Gastrocnemius medialis (tissue), 4 donors: ENCODE data around the gene SEMA6D. TPM values are rescaled to one million over a fixed set of nuclear protein-coding genes. Genes with fewer than 3 reads are reported as not detected.

Source experiments
- ATAC-seq, 2 donors: fragments of 150-250 bp; one replicate each; pipeline ENCODE4 v1.9.1; 2016
- DNase-seq, 2 donors: peaks; one replicate each; pipeline ENCODE4 v3.0.0-alpha.2; 2019
- H3K27ac ChIP-seq, 4 donors: fragments of 200-600 bp; sonication (generic); 1 replicate in 1 of 4; 2 replicates in 3 of 4; pipeline ENCODE4 v1.5.1; 2016 to 2018; ENCODE audit warnings: mild to moderate bottlenecking in 2 of 4, moderate library complexity in 1 of 4
- H3K27me3 ChIP-seq, 3 donors: fragments of 200-600 bp; sonication (generic) in 2 of 3; 1 replicate in 1 of 3; 2 replicates in 2 of 3; pipeline versions ENCODE4 v1.5.1 to v1.6.0; 2016 to 2019; ENCODE audit warnings: mild to moderate bottlenecking in 1 of 3, moderate library complexity in 1 of 3
- H3K36me3 ChIP-seq, 2 donors: fragments of 200-600 bp; sonication (generic) in 1 of 2; one replicate each; pipeline ENCODE4 v1.5.1; 2017 to 2018
- H3K4me1 ChIP-seq, 2 donors: fragments of 200-600 bp; sonication (generic) in 1 of 2; one replicate each; pipeline ENCODE4 v1.5.1; 2016 to 2017; ENCODE audit warnings: mild to moderate bottlenecking in 2 of 2
- H3K4me3 ChIP-seq, 4 donors: fragments of 200-600 bp; sonication (generic) in 3 of 4; 1 replicate in 1 of 4; 2 replicates in 3 of 4; pipeline ENCODE4 v1.5.1; 2016 to 2019; ENCODE audit warnings: mild to moderate bottlenecking in 2 of 4
- H3K9me3 ChIP-seq, 3 donors: fragments of 200-600 bp; sonication (generic) in 2 of 3; 1 replicate in 1 of 3; 2 replicates in 2 of 3; pipeline ENCODE4 v1.5.1; 2016 to 2019
- CTCF ChIP-seq, 5 experiments: fragments of 450-650 bp in 3 of 5; fragments of 200-600 bp in 2 of 5; sonication (generic) in 2 of 5; IDR thresholded peaks in 4 of 5; conservative IDR thresholded peaks in 1 of 5; 1 replicate in 4 of 5; 2 replicates in 1 of 5; pipeline ENCODE4 v1.5.1; 2016 to 2019; ENCODE audit warnings: antibody characterized with exemption in 5 of 5, mild to moderate bottlenecking in 3 of 5, moderate library complexity in 3 of 5
- POLR2A ChIP-seq, 2 donors: fragments of 450-650 bp; IDR thresholded peaks; one replicate each; pipeline ENCODE4 v1.6.1; 2017; ENCODE audit warnings: antibody characterized with exemption in 2 of 2, mild to moderate bottlenecking in 2 of 2, moderate library complexity in 2 of 2
- in situ Hi-C, 4 donors: fragments of 200-750 bp; cut with MboI; loops; one replicate each; pipeline versions ENCODE4 v1.15.0 to v1.8.0; 2017; ENCODE audit warnings: low sequenced_read_pairs in 4 of 4
- intact Hi-C: fragments of 100-400 bp; cut with DNase I; formaldehyde crosslinking; loops from one replicate; pipeline ENCODE4 v1.15.1; 2023; ENCODE audit warnings: low total_unique reads
- total RNA-seq, 4 donors: library from RNA; depleted of rRNA; stranded (reverse); fragments of >200 nt; gene quantifications; one replicate each; pipeline versions ENCODE4 v1.1.0 to v1.2.3, GENCODE V29; 2016

Gene SEMA6D
- total RNA-seq, 4 donors from 2014 or later: 0.97 to 5.9 (median 2.7) TPM

- intact Hi-C loops (loop anchor here (2.0 kb wide), 1 partner anchor 32 kb away; no protein-coding TSS in a partner anchor), in situ Hi-C loops (no loop called here)
- Histone ChIP-seq H3K27ac (peak overlapping the region; percentile 40 to 69 (median 48)), H3K4me1 (peaks cover 37 to 44% of the 10 kb centered on the region in 2 donors), H3K4me3 (no peak overlapping the region), H3K9me3 (no peaks in the 10 kb centered on the region), H3K36me3 (no peaks in the 10 kb centered on the region), H3K27me3 (no peaks in the 10 kb centered on the region)
- ATAC-seq: peak in 1 of 2 donors; percentile 34
- no peak for DNase-seq
- TF ChIP-seq POLR2A (IDR thresholded peaks at IDR 0.05) (no peak), CTCF (IDR thresholded peaks at IDR 0.05 in 4 of 5, conservative IDR thresholded peaks at IDR 0.05 in 1 of 5) (no peak)
Observed at GRCh38 chr15:47750740-47751262, 33.5 kb downstream of the SEMA6D start.

- TF ChIP-seq CTCF (IDR thresholded peaks at IDR 0.05 in 4 of 5, conservative IDR thresholded peaks at IDR 0.05 in 1 of 5) (no peak), POLR2A (IDR thresholded peaks at IDR 0.05) (no peak)
- intact Hi-C loops: no loop called here
- in situ Hi-C loops: no loop called here
- H3K27ac ChIP-seq: no peak overlapping the region
- H3K4me3 ChIP-seq: no peak overlapping the region
- no peaks in the 10 kb centered on the region for H3K36me3 ChIP-seq
- peaks cover 20 to 41% of the 10 kb centered on the region in 2 donors for H3K4me1 ChIP-seq
- no peak for ATAC-seq
- H3K9me3 ChIP-seq: no peaks in the 10 kb centered on the region
- DNase-seq: no peak
- H3K27me3 ChIP-seq: no peaks in the 10 kb centered on the region
Observed at GRCh38 chr15:47753591-47753990, 36.3 kb downstream of the SEMA6D start.

GRCh38 chr15:47754312-47754711 lies 37.0 kb downstream of the SEMA6D start:
- H3K27me3 ChIP-seq: no peaks in the 10 kb centered on the region
- in situ Hi-C loops (no loop called here), intact Hi-C loops (no loop called here)
- H3K4me1 ChIP-seq: peaks cover 24 to 45% of the 10 kb centered on the region in 2 donors
- no peaks in the 10 kb centered on the region for H3K9me3 ChIP-seq
- no peaks in the 10 kb centered on the region for H3K36me3 ChIP-seq
- DNase-seq: no peak
- no peak overlapping the region for H3K27ac ChIP-seq
- ATAC-seq: no peak
- TF ChIP-seq POLR2A (IDR thresholded peaks at IDR 0.05) (no peak), CTCF (IDR thresholded peaks at IDR 0.05 in 4 of 5, conservative IDR thresholded peaks at IDR 0.05 in 1 of 5) (no peak)
- no peak overlapping the region for H3K4me3 ChIP-seq

- ATAC-seq (no peak), DNase-seq (no peak)
- H3K27me3 ChIP-seq: no peaks in the 10 kb centered on the region
- peaks cover 14 to 31% of the 10 kb centered on the region in 2 donors for H3K4me1 ChIP-seq
- H3K9me3 ChIP-seq: no peaks in the 10 kb centered on the region
- in situ Hi-C loops (no loop called here), intact Hi-C loops (no loop called here)
- H3K36me3 ChIP-seq: peaks cover 0 to 4% of the 10 kb centered on the region in 2 donors
- peak overlapping the region in 3 of 4 donors; percentile 15 to 63 (median 49) for H3K27ac ChIP-seq
- H3K4me3 ChIP-seq: no peak overlapping the region
- no peak for TF ChIP-seq CTCF (IDR thresholded peaks at IDR 0.05 in 4 of 5, conservative IDR thresholded peaks at IDR 0.05 in 1 of 5)
- no peak for TF ChIP-seq POLR2A (IDR thresholded peaks at IDR 0.05)
Observed at GRCh38 chr15:47755941-47756340, 38.6 kb downstream of the SEMA6D start.

- peak overlapping the region; percentile 15 to 63 (median 48) for H3K27ac ChIP-seq
- H3K27me3 ChIP-seq: no peaks in the 10 kb centered on the region
- H3K36me3 ChIP-seq: peaks cover 0 to 11% of the 10 kb centered on the region in 2 donors
- no peak overlapping the region for H3K4me3 ChIP-seq
- TF ChIP-seq CTCF (IDR thresholded peaks at IDR 0.05 in 4 of 5, conservative IDR thresholded peaks at IDR 0.05 in 1 of 5) (no peak), POLR2A (IDR thresholded peaks at IDR 0.05) (no peak)
- DNase-seq (peak; percentile 44 to 62), ATAC-seq (peak; percentile 94 to 95)
- intact Hi-C loops: no loop called here
- in situ Hi-C loops: no loop called here
- H3K4me1 ChIP-seq: peaks cover 8 to 22% of the 10 kb centered on the region in 2 donors
- no peaks in the 10 kb centered on the region for H3K9me3 ChIP-seq
Observed at GRCh38 chr15:47756872-47757271, 39.6 kb downstream of the SEMA6D start.
